SK-N-SH (cell line): ENCODE results near the gene CDK5RAP2. TPM values are rescaled to one million over a fixed set of nuclear protein-coding genes. Genes with fewer than 3 reads are reported as not detected.
A peak's percentile ranks its signal among the peaks of the same experiment; 100 is the strongest.

ENCODE experiments used
- CTCF ChIA-PET: fragments of 300-600, 350-600 bp; formaldehyde crosslinking; extraction: SDS; loops from one replicate; lab custom pipeline; 2021; lab: Yijun Ruan, JAX
- POLR2A ChIA-PET: fragments of 350-600 bp; sonication (Branson Sonifier 250); formaldehyde crosslinking; extraction: SDS; loops from one replicate; lab custom pipeline; 2020; ENCODE audit warnings: antibody characterized with exemption, inconsistent platforms; lab: Yijun Ruan, JAX
- DNase-seq: peaks from one replicate; pipeline ENCODE4 v3.0.0; 2012
- H2AFZ ChIP-seq: fragments of 200-600 bp; sonication (generic); 2 replicates; pipeline ENCODE4 v1.8.1; 2016; ENCODE audit warnings: antibody characterized with exemption, mild to moderate bottlenecking, low read depth
- H3F3A ChIP-seq: fragments of 200-600 bp; sonication (generic); replicated peaks from 2 replicates; pipeline ENCODE3; 2016; ENCODE audit warnings: antibody characterized with exemption, mild to moderate bottlenecking; ENCODE audit not compliant: insufficient read depth
- H3K27ac ChIP-seq, 2 experiments: fragments of 200-500 bp in 1 of 2; fragments of 200-600 bp in 1 of 2; sonication (Bioruptor generic) in 1 of 2; sonication (generic), shearing (Covaris generic) in 1 of 2; 2 replicates each; pipeline versions ENCODE4 v1.5.1 to v1.6.1; 2014 to 2016; ENCODE audit warnings: low read depth in 2 of 2, inconsistent platforms in 1 of 2, low read length in 1 of 2, mild to moderate bottlenecking in 1 of 2, mixed read lengths in 1 of 2
- H3K27me3 ChIP-seq: fragments of 200-600 bp; sonication (generic), shearing (Covaris generic); 2 replicates; pipeline ENCODE4 v1.6.1; 2016; ENCODE audit warnings: mixed run types; ENCODE audit not compliant: insufficient read depth
- H3K36me3 ChIP-seq, 2 experiments: fragments of 200-500 bp in 1 of 2; fragments of 200-600 bp in 1 of 2; sonication (Bioruptor generic) in 1 of 2; sonication (generic) in 1 of 2; replicated peaks in 1 of 2; 2 replicates each; pipeline versions ENCODE3 to v1.5.1; 2014 to 2016; ENCODE audit warnings: low read length in 1 of 2, mild to moderate bottlenecking in 1 of 2; ENCODE audit not compliant: insufficient read depth in 2 of 2, control insufficient read depth in 1 of 2
- H3K4me1 ChIP-seq, 2 experiments: fragments of 200-500 bp in 1 of 2; fragments of 200-600 bp in 1 of 2; sonication (Bioruptor generic) in 1 of 2; sonication (generic), shearing (Covaris generic) in 1 of 2; 2 replicates each; pipeline versions ENCODE4 v1.5.1 to v1.6.1; 2014 to 2016; ENCODE audit warnings: low read depth in 1 of 2, low read length in 1 of 2, mixed run types in 1 of 2; ENCODE audit not compliant: insufficient read depth in 2 of 2, control insufficient read depth in 1 of 2
- H3K4me2 ChIP-seq: fragments of 200-600 bp; sonication (generic), shearing (Covaris generic); 2 replicates; pipeline ENCODE4 v1.6.1; 2017; ENCODE audit warnings: mixed run types
- H3K4me3 ChIP-seq, 2 experiments: fragments of 200-500 bp in 1 of 2; fragments of 200-600 bp in 1 of 2; sonication (Bioruptor generic) in 1 of 2; sonication (generic), shearing (Covaris generic) in 1 of 2; 2 replicates each; pipeline versions ENCODE4 v1.5.1 to v1.8.1; 2014 to 2016; ENCODE audit warnings: low read depth in 2 of 2, inconsistent platforms in 1 of 2, low read length in 1 of 2, mild to moderate bottlenecking in 1 of 2, mixed read lengths in 1 of 2, moderate library complexity in 1 of 2
- H3K79me2 ChIP-seq: fragments of 200-600 bp; sonication (generic); 2 replicates; pipeline ENCODE4 v1.8.1; 2017; ENCODE audit warnings: mild to moderate bottlenecking; ENCODE audit not compliant: insufficient read depth
- H3K9ac ChIP-seq: fragments of 200-600 bp; sonication (generic); 2 replicates; pipeline ENCODE4 v1.6.1; 2017; ENCODE audit warnings: mixed run types
- H3K9me2 ChIP-seq: fragments of 200-600 bp; sonication (generic); 2 replicates; pipeline ENCODE4 v1.6.1; 2017; ENCODE audit warnings: mixed run types
- H3K9me3 ChIP-seq: fragments of 200-600 bp; sonication (generic); 2 replicates; pipeline ENCODE4 v1.6.1; 2017; ENCODE audit warnings: mixed run types, mild to moderate bottlenecking, moderate library complexity
- H4K20me1 ChIP-seq: fragments of 200-600 bp; sonication (generic); 2 replicates; pipeline ENCODE4 v1.6.1; 2017; ENCODE audit warnings: mild to moderate bottlenecking, mixed run types; ENCODE audit not compliant: insufficient read depth
- FOXJ3 ChIP-seq: sonication (generic); formaldehyde crosslinking; IDR thresholded peaks from 2 replicates; pipeline ENCODE4 v1.5.1; 2020; ENCODE audit warnings: mild to moderate bottlenecking, missing genetic modification reagents
- GABPA ChIP-seq: IDR thresholded peaks from 2 replicates; pipeline ENCODE4 v1.4.0; 2012; ENCODE audit warnings: low read depth, mild to moderate bottlenecking
- MXI1 ChIP-seq: IDR thresholded peaks from 2 replicates; pipeline ENCODE4 v1.6.1; 2012; ENCODE audit warnings: mild to moderate bottlenecking, low read depth, low read length, improper control_type of control experiment
- NRF1 ChIP-seq: IDR thresholded peaks from 2 replicates; pipeline ENCODE4 v1.6.1; 2012; ENCODE audit warnings: low read depth, mild to moderate bottlenecking, low read length
- TCF12 ChIP-seq: IDR thresholded peaks from 2 replicates; pipeline ENCODE4 v1.4.0; 2012
- YY1 ChIP-seq: IDR thresholded peaks from 2 replicates; pipeline ENCODE4 v1.4.0; 2012; ENCODE audit warnings: low read depth, mild to moderate bottlenecking
- WGBS: methylation state at CpG from one replicate; pipeline ENCODE4 v1.1.6; 2017; ENCODE audit warnings: low lambda C conversion rate; 5-methylcytosine and 5-hydroxymethylcytosine counted together
- polyA plus RNA-seq, 3 experiments: library from polyadenylated mRNA; depleted of rRNA; stranded (reverse); fragments of >200 nt; gene quantifications; 2 replicates each; pipeline ENCODE4 v1.2.3, GENCODE V29; 2012
- TF ChIP-seq, protein P1 (sequence below): IDR thresholded peaks from 2 replicates; pipeline ENCODE4; 2012

CDK5RAP2 gene
- polyA plus RNA-seq, 1 of the 3 experiments (the other 2 are of a cell fraction): 20.7 TPM

DNA sequence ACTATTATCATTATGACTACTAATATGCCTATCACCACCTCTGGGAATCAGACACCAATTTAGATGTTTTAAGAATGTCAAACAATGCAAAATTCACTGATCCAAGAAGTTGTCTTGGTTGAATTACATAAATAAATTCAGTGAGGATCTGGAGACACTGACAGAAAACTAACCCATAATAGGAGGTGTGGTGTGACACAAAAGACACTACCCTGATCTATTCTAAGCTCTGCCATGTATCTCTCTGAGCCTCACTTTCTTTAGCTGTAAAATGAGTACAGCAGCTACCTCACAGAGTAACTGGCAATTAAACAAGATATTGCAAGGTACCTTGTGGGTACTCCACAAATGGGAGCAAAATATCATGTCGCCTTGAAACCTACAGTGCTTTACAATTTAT, 7.5 kb downstream of the CDK5RAP2 start:
- no peak for TF ChIP-seq NRF1
- H2AFZ ChIP-seq: no peak overlapping the region
- H4K20me1 ChIP-seq: peaks cover 6% of the 10 kb centered on the region; the same call in 1 of the 2 replicates
- H3K4me2 ChIP-seq: no peak overlapping the region
- H3K27me3 ChIP-seq: no peaks in the 10 kb centered on the region
- no peak overlapping the region for H3K9ac ChIP-seq
- H3K9me3 ChIP-seq: no peaks in the 10 kb centered on the region
- H3K36me3 ChIP-seq: peaks cover 20 to 33% of the 10 kb centered on the region in 2 experiments
- peaks cover 61% of the 10 kb centered on the region for H3K79me2 ChIP-seq
- WGBS: 93% methylated on average over 1 of the region's 1 CpG
- H3K27ac ChIP-seq: peak overlapping the region in 1 of 2 experiments; percentile 67; a peak in 1 of 4 replicates
- ChIA-PET POLR2A (no interaction called here), CTCF (no interaction called here)
- peaks cover 3% of the 10 kb centered on the region for H3F3A ChIP-seq
- DNase-seq: no peak
- H3K9me2 ChIP-seq: no peaks in the 10 kb centered on the region
- peaks cover 0 to 16% of the 10 kb centered on the region in 2 experiments; a peak in 1 of 4 replicates for H3K4me1 ChIP-seq
- H3K4me3 ChIP-seq: no peak overlapping the region

DNA sequence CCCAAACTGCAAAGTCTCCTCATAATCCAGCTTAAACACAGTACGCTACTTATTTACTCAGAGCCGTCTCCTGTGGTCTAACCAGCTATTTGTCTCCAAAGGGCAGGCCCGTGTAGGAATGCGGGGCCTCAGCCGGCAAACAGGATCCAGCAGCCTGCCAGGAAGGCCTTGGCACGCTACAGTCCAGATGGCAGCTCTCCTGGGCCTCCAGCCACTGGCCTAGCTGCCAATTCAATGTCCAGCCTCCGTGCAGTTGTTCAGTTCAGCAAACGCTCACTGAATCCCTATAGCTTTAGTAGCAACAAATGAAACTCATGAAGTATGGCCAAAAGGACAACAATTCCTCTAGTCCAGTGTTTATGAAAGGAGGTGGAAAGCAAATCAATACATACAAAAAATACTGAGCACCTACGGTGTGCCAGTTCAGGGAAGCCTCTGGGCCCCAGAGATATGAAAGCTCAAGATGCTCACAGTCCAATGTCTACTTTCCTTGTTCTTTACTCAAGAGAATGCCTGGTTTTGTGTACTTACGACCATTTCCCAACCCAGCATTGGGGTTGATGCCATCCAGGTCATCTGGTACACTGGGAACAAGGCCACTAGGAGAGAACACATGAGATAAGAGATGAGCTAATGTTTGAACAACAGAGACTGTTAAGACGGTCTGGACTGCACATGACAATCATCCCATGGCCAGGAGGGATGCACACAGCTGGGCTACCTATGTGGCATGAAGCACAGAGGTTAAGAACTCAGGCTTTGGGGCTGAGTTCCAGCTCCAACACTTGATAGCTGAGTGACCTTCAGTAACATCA, 8.3 kb downstream of the CDK5RAP2 start:
- 83% methylated on average over 10 of the region's 11 CpGs for WGBS
- no peak overlapping the region for H3K4me2 ChIP-seq
- no peaks in the 10 kb centered on the region for H3K27me3 ChIP-seq
- H3K79me2 ChIP-seq: peaks cover 53% of the 10 kb centered on the region
- no peak overlapping the region for H3K4me3 ChIP-seq
- H3K9ac ChIP-seq: no peak overlapping the region
- H3K9me3 ChIP-seq: no peaks in the 10 kb centered on the region
- peaks cover 28 to 38% of the 10 kb centered on the region in 2 experiments for H3K36me3 ChIP-seq
- CTCF ChIA-PET: interaction anchor here (1.0 kb wide), 1 partner anchor 95 kb away, joined by 3 read pairs; no protein-coding TSS in a partner anchor
- H3F3A ChIP-seq: peaks cover 3% of the 10 kb centered on the region
- H4K20me1 ChIP-seq: peaks cover 6% of the 10 kb centered on the region; the same call in 1 of the 2 replicates
- peak; percentile 36 for DNase-seq
- no peaks in the 10 kb centered on the region for H3K9me2 ChIP-seq
- H3K4me1 ChIP-seq: peaks cover 0 to 16% of the 10 kb centered on the region in 2 experiments; a peak in 2 of 4 replicates
- peak overlapping the region in 1 of 2 experiments; percentile 67; a peak in 2 of 4 replicates for H3K27ac ChIP-seq
- TF ChIP-seq MXI1: 0 out of 2 replicates have a peak, but pooled peaks have one; percentile 37
- TF ChIP-seq, protein P1, sequence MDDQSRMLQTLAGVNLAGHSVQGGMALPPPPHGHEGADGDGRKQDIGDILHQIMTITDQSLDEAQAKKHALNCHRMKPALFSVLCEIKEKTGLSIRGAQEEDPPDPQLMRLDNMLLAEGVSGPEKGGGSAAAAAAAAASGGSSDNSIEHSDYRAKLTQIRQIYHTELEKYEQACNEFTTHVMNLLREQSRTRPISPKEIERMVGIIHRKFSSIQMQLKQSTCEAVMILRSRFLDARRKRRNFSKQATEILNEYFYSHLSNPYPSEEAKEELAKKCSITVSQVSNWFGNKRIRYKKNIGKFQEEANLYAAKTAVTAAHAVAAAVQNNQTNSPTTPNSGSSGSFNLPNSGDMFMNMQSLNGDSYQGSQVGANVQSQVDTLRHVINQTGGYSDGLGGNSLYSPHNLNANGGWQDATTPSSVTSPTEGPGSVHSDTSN: 0 out of 2 replicates have a peak, but pooled peaks have one; percentile 21
- no peak for TF ChIP-seq FOXJ3 (CRISPR knock-in tag)
- peak; percentile 42; the same call in 1 of the 2 replicates for TF ChIP-seq TCF12
- no peak overlapping the region for H2AFZ ChIP-seq
- POLR2A ChIA-PET: interaction anchor here (1.0 kb wide), 1 partner anchor 143 kb away, joined by 3 read pairs; the partner anchor contains the start of gene MEGF9

DNA sequence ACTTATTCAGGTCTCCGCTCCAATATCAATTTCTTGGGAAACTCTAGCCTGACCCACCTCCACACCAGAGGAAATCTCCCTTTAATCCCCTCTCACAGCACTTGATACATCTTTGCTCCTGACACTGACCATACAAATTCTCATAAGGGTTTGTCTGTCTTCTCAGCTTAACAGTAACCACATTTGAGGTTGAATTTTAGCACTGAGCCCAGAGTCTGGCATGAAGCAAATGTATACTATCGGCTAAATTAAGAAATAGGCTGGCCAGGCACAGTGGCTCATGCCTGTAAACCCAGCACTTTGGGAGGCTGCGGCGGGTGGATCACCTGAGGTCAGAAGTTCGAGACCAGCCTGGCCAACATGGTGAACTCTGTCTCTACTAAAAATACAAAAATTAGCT, 9.7 kb downstream of the CDK5RAP2 start:
- Histone ChIP-seq H3K4me2 (no peak overlapping the region), H3K27me3 (no peaks in the 10 kb centered on the region), H3K27ac (no peak overlapping the region), H3K4me1 (peaks cover 0 to 19% of the 10 kb centered on the region in 2 experiments; a peak in 2 of 4 replicates), H4K20me1 (peaks cover 6% of the 10 kb centered on the region; the same call in 1 of the 2 replicates), H3K9me3 (no peaks in the 10 kb centered on the region), H3K79me2 (peaks cover 41% of the 10 kb centered on the region), H3K9ac (no peak overlapping the region), H2AFZ (no peak overlapping the region), H3K36me3 (peaks cover 35 to 48% of the 10 kb centered on the region in 2 experiments), H3F3A (peaks cover 3% of the 10 kb centered on the region), H3K9me2 (no peaks in the 10 kb centered on the region), H3K4me3 (no peak overlapping the region)
- POLR2A ChIA-PET: no interaction called here
- TF ChIP-seq YY1: no peak
- TF ChIP-seq GABPA: no peak
- no peak for DNase-seq
- CTCF ChIA-PET: no interaction called here
- WGBS: 96% methylated on average over 5 of the region's 5 CpGs
